Motor neuron (in vitro differentiated cells): ENCODE results near the gene SERPINB8. TPM values are rescaled to one million over a fixed set of nuclear protein-coding genes. Genes with fewer than 3 reads are reported as not detected.
A peak's percentile ranks its signal among the peaks of the same experiment; 100 is the strongest.

Experiments used
- ATAC-seq, 8 experiments: fragments of 200-7000 bp; cut with Tn5 transposase; replicated peaks in 6 of 8; 2 replicates each; pipeline ENCODE4 v1.8.0; 2021; ENCODE audit warnings: mild to moderate bottlenecking in 8 of 8, moderate library complexity in 8 of 8
- H3K27ac ChIP-seq, 2 donors: fragments of 250-450 bp; sonication (Bioruptor Pico); 2 replicates each; pipeline ENCODE4 v1.9.0; 2021; ENCODE audit warnings: antibody characterized with exemption in 2 of 2, mild to moderate bottlenecking in 2 of 2, moderate library complexity in 1 of 2
- H3K4me1 ChIP-seq, 2 donors: fragments of 250-450 bp; sonication (Bioruptor Pico); replicated peaks in 1 of 2; 2 replicates each; pipeline ENCODE4 v1.6.1; 2021; ENCODE audit warnings: antibody characterized with exemption in 2 of 2, mild to moderate bottlenecking in 2 of 2, moderate library complexity in 1 of 2
- H3K4me3 ChIP-seq, 5 donors: fragments of 250-450 bp; sonication (Bioruptor Pico); 2 replicates each; pipeline ENCODE4 v1.9.0; 2021; ENCODE audit warnings: antibody characterized with exemption in 5 of 5, mild to moderate bottlenecking in 5 of 5, moderate library complexity in 4 of 5
- WGBS, 10 experiments: fragments of 450-650 bp; shearing (Covaris generic); methylation state at CpG; one replicate each; pipeline ENCODE4 v1.0.0; 2022; 5-methylcytosine and 5-hydroxymethylcytosine counted together
- in situ Hi-C, 9 experiments: fragments of 400-800 bp; cut with MboI; loops; one replicate each; pipeline ENCODE4 v1.15.0; 2021; ENCODE audit warnings: low sequenced_read_pairs in 9 of 9, low pct_unique_long_range_greater_than_20kb in 2 of 9; ENCODE audit not compliant: unreplicated experiment in 9 of 9
- total RNA-seq, 8 experiments: library from RNA; unstranded; fragments of 300-600 nt; gene quantifications; 2 replicates each; pipeline versions ENCODE4 v1.2.3 to v1.2.4, GENCODE V29; 2022

Gene SERPINB8
- total RNA-seq, 8 experiments from 2014 or later, result 1.8 to 21.5 (median 4.4) TPM

DNA sequence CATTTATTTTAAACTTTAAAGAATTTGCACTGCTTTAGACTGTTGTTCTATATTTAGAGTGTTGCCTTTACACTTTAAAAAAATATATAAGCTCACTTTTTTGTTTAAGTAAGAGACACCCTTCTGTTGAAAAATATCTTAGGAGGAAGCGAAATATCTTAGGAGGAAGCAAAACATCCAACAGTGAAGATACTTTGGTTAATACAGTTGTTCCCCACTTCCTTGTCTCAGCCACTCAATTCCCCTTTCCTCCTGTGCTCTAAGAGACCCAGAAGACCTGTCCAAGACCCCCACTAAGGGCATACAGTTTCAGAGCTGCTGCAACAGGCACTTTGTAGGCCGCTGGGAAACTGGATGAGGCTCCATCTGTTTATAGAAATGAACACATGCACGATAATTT, 5.7 kb downstream of the SERPINB8 start:
- Histone ChIP-seq H3K4me1 (peaks cover 7% of the 10 kb centered on the region in 2 donors), H3K4me3 (no peak overlapping the region), H3K27ac (no peak overlapping the region)
- WGBS, 10 experiments, result 28 to 100% (median 89%) methylated on average over 1 to 3 of the region's 3 CpGs
- no peak for ATAC-seq
- in situ Hi-C loops, result loop anchor here in 1 of 9 experiments (25.0 kb wide), 1 partner anchor 463 kb away; no protein-coding TSS in a partner anchor

DNA sequence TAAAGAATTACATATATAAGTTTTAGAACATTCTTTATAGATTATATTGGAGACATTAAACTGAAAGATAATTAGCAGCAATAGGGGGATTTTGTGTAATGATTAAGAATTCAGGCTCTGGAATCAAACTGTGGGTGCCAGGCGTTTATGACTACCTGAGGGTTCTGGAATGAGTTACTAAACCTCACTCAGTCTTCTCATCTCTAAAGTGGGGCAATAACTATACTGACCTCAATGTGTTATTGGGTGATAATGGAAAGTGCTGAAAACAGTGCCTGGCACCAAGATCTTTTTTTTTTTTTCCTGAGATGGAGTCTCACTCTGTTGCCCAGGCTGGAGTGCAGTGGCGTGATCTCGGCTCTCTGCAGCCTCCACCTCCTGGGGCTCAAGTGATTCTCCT, 7.2 kb downstream of the SERPINB8 start:
- no peak for ATAC-seq
- in situ Hi-C loops, result loop anchor here in 1 of 9 experiments (25.0 kb wide), 1 partner anchor 465 kb away; no protein-coding TSS in a partner anchor
- H3K4me1 ChIP-seq, result no peaks in the 10 kb centered on the region
- H3K4me3 ChIP-seq, result no peak overlapping the region
- WGBS, 10 experiments, result 72 to 100% (median 92%) methylated on average over 1 to 3 of the region's 3 CpGs; no CpG with 5 or more reads in 5 of the 10 experiments
- H3K27ac ChIP-seq, result no peak overlapping the region

DNA sequence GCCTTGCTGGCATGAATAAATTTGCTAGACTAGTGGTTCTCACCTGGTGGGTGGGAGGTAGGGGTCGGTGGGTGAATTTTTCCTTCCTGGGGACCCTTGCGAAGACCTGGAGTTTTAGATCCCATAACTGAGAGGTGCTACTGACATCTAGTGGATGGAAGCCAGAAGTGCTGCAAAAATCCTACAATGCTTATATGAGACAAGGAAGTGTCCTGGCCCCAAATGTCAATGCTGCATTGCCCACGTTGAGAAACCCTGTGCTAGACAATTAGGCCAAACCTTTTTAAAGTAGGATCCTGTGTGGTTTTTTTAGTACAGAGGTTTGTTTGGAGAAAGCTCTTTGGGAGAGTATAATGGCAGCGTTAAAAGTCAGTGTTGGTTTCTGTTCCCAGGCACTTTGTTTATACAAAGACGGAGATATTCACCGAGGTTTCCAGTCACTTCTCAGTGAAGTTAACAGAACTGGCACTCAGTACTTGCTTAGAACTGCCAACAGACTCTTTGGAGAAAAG, 9.6 kb downstream of the SERPINB8 start:
- 7 to 58% (median 39%) methylated on average over 3 to 6 of the region's 6 CpGs; no CpG with 5 or more reads in 1 of the 10 experiments for WGBS, 10 experiments
- Histone ChIP-seq H3K4me1 (no peaks in the 10 kb centered on the region), H3K27ac (no peak overlapping the region), H3K4me3 (no peak overlapping the region)
- in situ Hi-C loops, result loop anchor here in 1 of 9 experiments (25.0 kb wide), 1 partner anchor 467 kb away; no protein-coding TSS in a partner anchor
- peak in 7 of 8 experiments; percentile 33 to 92 (median 70) for ATAC-seq

DNA sequence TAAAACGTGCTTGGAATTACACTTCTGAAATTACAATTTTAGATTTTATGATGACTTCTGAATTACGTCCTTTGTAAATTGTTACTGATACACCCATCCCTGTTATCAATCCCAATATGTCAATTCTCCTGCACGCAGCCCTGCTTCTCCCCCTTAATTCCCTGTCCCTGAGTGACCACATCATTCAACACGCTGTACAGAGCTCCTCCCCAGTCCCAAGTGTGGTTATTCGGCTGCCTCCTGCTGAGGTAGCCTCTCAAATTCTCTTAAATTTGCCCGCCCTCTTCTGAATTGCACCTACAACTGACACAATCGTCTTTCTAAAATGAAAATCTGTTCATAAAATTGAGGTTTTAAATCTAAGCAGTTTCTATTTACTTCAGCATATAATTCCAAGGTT, 10.1 kb downstream of the SERPINB8 start:
- no peak overlapping the region for H3K4me3 ChIP-seq
- in situ Hi-C loops, result loop anchor here in 1 of 9 experiments (25.0 kb wide), 1 partner anchor 468 kb away; no protein-coding TSS in a partner anchor
- H3K4me1 ChIP-seq, result no peaks in the 10 kb centered on the region
- peak in 3 of 8 experiments; percentile 13 to 75 (median 50) for ATAC-seq
- WGBS, 10 experiments, result 12 to 88% (median 82%) methylated on average over 1 to 6 of the region's 7 CpGs; no CpG with 5 or more reads in 2 of the 10 experiments
- no peak overlapping the region for H3K27ac ChIP-seq

DNA sequence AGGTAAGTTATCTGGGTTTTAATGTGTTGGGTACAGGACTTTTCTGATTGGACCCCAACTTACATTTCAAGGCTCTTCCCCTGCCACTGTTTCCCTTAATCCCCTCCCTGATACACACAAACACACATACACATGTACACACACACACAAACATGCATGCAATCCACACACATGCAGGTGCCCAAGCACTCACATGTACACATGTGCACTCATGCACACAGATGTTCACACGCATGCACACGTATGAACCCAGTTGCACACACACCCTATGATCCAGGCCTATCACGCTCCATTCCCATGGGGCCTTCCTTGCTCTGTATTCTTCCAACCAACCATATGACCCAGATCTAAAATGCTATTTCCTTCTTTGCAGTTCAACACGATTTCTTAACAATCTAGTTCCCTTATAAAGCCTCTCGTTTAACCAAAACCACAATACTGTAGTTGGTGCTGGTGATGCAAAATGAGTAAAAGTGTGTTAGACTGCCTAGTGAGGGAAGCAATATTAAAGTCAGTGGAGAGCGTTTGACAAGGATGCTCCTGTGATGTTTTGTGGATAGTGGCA, 11.1 kb downstream of the SERPINB8 start:
- 84 to 100% (median 91%) methylated on average over 1 to 5 of the region's 6 CpGs; no CpG with 5 or more reads in 4 of the 10 experiments for WGBS, 10 experiments
- no peaks in the 10 kb centered on the region for H3K4me1 ChIP-seq
- in situ Hi-C loops, result loop anchor here in 1 of 9 experiments (25.0 kb wide), 1 partner anchor 469 kb away; no protein-coding TSS in a partner anchor
- ATAC-seq, result no peak
- H3K27ac ChIP-seq, result no peak overlapping the region
- H3K4me3 ChIP-seq, result no peak overlapping the region

DNA sequence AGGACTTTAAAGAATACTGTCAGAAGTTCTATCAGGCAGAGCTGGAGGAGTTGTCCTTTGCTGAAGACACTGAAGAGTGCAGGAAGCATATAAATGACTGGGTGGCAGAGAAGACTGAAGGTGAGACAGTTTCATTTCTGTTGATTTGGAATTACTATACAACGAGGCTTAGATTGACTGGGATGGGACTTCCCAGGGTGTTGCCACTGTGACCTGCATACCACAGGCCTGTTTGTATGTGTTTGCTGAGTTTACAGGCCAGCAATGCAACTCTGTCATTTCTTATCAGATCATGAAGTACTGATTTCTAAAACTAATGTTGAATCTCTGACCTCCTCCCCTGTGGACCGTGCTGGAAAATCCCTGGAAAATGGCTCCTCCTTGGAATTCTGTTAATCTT, 11.8 kb downstream of the SERPINB8 start:
- ATAC-seq, result no peak
- in situ Hi-C loops, result loop anchor here in 1 of 9 experiments (25.0 kb wide), 1 partner anchor 469 kb away; no protein-coding TSS in a partner anchor

DNA sequence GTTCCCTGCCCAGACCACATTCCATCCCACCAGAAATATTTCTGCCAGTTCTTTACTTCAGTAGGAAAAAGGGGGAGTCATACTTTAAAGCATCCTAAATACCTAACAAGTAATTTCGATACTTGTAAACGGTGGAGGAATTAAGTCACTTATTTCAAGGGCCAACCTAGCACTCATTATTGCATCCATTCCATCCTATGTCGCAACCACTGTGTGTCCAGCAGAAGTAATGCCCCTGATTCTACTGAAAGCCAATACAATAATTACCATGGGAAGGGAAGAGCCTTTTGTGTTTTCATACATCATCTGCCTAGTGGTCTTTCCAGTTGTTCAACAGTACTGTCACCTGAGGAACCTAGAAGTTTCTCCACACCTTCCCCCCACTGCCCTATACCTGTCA, 12.5 kb downstream of the SERPINB8 start:
- 61 to 100% (median 94%) methylated on average over 2 to 3 of the region's 3 CpGs; no CpG with 5 or more reads in 1 of the 10 experiments for WGBS, 10 experiments
- no peak overlapping the region for H3K27ac ChIP-seq
- no peaks in the 10 kb centered on the region for H3K4me1 ChIP-seq
- in situ Hi-C loops, result loop anchor here in 1 of 9 experiments (25.0 kb wide), 1 partner anchor 470 kb away; no protein-coding TSS in a partner anchor
- no peak for ATAC-seq
- no peak overlapping the region for H3K4me3 ChIP-seq

More for the DNA sequence above, 11.8 kb downstream of the SERPINB8 start:
- WGBS, 10 experiments, result 50 to 100% (median 66%) methylated on average over 1 to 2 of the region's 2 CpGs; no CpG with 5 or more reads in 2 of the 10 experiments
- H3K4me1 ChIP-seq, result no peaks in the 10 kb centered on the region
- H3K4me3 ChIP-seq, result no peak overlapping the region
- H3K27ac ChIP-seq, result no peak overlapping the region

DNA sequence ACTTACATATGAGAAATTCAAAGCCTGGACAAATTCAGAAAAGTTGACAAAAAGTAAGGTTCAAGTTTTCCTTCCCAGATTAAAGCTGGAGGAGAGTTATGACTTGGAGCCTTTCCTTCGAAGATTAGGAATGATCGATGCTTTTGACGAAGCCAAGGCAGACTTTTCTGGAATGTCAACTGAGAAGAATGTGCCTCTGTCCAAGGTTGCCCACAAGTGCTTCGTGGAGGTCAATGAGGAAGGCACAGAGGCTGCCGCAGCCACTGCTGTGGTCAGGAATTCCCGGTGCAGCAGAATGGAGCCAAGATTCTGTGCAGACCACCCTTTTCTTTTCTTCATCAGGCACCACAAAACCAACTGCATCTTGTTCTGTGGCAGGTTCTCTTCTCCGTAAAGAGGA, 17.0 kb downstream of the SERPINB8 start:
- H3K4me3 ChIP-seq, result no peak overlapping the region
- 88 to 100% (median 93%) methylated on average over 2 to 7 of the region's 7 CpGs for WGBS, 10 experiments
- no peak overlapping the region for H3K27ac ChIP-seq
- in situ Hi-C loops, result loop anchor here in 1 of 9 experiments (25.0 kb wide), 1 partner anchor 475 kb away; no protein-coding TSS in a partner anchor
- no peak for ATAC-seq
- no peaks in the 10 kb centered on the region for H3K4me1 ChIP-seq

DNA sequence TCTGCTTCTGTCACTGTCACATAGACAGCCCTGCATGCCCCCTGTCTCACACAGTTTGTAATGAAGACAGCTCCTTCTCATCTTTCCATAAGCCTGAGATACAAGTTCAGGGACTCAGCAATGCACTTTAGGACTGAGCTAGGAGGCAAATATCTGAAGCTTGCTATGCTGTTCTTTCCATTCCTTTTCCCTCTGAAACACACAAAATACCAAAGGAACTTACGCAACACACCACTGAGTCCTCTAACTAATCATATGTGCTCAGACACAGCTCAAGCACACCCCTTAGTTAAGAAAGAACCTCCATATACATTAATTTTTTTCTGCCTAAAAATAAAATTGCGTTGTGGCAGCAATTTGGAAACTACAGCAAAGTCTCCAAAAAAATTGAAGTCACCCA, 17.9 kb downstream of the SERPINB8 start:
- in situ Hi-C loops, result loop anchor here in 1 of 9 experiments (25.0 kb wide), 1 partner anchor 475 kb away; no protein-coding TSS in a partner anchor
- ATAC-seq, result no peak
- Histone ChIP-seq H3K27ac (no peak overlapping the region), H3K4me3 (no peak overlapping the region), H3K4me1 (no peaks in the 10 kb centered on the region)
- 53 to 96% (median 82%) methylated on average over 1 to 2 of the region's 2 CpGs; no CpG with 5 or more reads in 3 of the 10 experiments for WGBS, 10 experiments

DNA sequence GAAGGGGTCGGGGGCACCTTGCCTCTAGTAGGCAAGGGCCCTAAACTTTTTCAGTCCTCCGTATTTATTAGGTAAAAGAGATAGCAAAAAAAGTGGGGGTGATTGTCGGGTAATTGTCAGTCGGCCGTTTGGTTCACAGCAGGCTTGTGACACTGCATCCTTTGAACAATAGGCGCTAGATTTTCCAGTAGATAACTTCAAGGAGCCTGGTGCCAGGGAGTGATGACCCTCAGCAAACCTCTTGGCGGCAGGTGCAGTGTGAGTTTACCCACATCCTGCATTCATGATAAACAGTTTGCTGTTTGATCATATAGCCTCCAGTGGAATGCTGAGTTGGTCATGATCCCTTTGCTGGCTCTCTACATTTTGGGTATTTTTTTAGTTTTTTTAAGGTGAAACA, 22.9 kb downstream of the SERPINB8 start:
- Histone ChIP-seq H3K27ac (no peak overlapping the region), H3K4me3 (no peak overlapping the region), H3K4me1 (no peaks in the 10 kb centered on the region)
- no peak for ATAC-seq
- in situ Hi-C loops, result loop anchor here in 1 of 9 experiments (25.0 kb wide), 1 partner anchor 480 kb away; no protein-coding TSS in a partner anchor
- WGBS, 10 experiments, result 75 to 98% (median 86%) methylated on average over 2 to 7 of the region's 7 CpGs

DNA sequence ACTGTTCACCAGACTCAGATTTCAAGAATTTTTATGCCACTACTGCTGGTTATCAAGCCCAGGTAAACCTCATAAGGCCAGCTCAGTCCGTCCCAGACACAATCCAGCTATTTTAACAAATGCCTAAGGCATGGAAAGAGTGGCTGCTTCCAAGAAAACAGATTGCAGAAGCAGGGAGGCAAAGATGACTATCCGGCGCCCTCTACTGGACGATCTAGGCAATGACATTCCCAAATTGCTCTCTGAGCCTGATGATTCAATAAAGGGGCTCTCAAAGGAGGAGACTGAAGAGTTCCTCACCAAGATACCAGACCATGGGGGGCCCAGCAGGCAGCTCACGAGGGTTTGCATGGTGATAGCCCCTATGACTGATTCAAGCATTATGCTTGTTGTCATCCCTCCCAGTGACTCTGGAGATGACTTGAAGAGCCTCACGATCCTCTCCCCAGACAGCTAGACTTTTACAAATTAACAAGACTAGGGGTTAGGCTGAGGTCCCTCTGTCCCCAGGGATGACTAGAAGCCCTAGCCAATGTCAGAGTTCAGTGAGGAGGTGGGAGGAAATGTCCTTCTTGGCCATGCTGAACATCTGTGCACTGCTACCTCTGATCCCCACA, 25.0 kb downstream of the SERPINB8 start:
- Histone ChIP-seq H3K4me1 (no peaks in the 10 kb centered on the region), H3K27ac (no peak overlapping the region), H3K4me3 (no peak overlapping the region)
- in situ Hi-C loops, result loop anchor here in 1 of 9 experiments (25.0 kb wide), 1 partner anchor 483 kb away; no protein-coding TSS in a partner anchor
- ATAC-seq, result peak in 3 of 8 experiments; percentile 80 to 89 (median 82)
- WGBS, 10 experiments, result 0 to 80% (median 30%) methylated on average over 1 to 5 of the region's 6 CpGs; no CpG with 5 or more reads in 5 of the 10 experiments

DNA sequence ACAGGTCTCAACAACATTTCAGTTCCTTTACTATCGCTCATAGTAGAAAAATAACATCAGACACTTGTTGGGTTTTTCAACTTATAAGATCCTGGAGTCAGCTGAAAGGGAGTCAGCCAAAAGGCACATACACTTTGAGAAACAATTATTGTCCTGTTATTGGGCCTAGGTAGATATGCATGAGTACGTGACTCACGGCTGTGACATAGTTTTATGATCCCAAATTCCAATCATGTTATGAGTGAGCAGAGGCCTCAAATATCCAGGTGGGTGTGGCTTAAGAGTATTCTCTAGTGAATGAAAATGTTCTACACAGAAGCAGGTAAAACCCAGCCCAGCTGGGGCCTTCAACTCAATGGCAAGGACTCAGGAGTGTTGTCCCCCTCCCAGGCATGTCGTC, 27.2 kb downstream of the SERPINB8 start:
- peak in 1 of 8 experiments; percentile 28 for ATAC-seq
- WGBS, 10 experiments, result 17 to 100% (median 81%) methylated on average over 1 to 4 of the region's 4 CpGs; no CpG with 5 or more reads in 1 of the 10 experiments
- no peak overlapping the region for H3K27ac ChIP-seq
- in situ Hi-C loops, result loop anchor here in 1 of 9 experiments (25.0 kb wide), 1 partner anchor 485 kb away; no protein-coding TSS in a partner anchor
- H3K4me1 ChIP-seq, result no peaks in the 10 kb centered on the region
- no peak overlapping the region for H3K4me3 ChIP-seq
